MCF 10A (cell line): Measurements from ENCODE around the gene SYNE1. TPM values are rescaled to one million over a fixed set of nuclear protein-coding genes. Genes with fewer than 3 reads are reported as not detected.

Experiments used
- BruUV-seq: library from RNA; stranded (reverse); fragments of 400-500 nt; replicated peaks from 2 replicates; lab custom pipeline; 2021; lab: Mats Ljungman, UMichigan
- CTCF ChIA-PET: fragments of 300-600 bp; sonication (Branson Sonifier 250); formaldehyde crosslinking; extraction: SDS; loops from one replicate; lab custom pipeline; 2021; ENCODE audit warnings: antibody characterized with exemption, inconsistent platforms; lab: Yijun Ruan, JAX
- POLR2A ChIA-PET: fragments of 300-600, 350-650 bp; sonication (Branson Sonifier 250); formaldehyde crosslinking; extraction: SDS; loops from one replicate; lab custom pipeline; 2020; ENCODE audit warnings: antibody characterized with exemption, inconsistent platforms; lab: Yijun Ruan, JAX
- DNase-seq: peaks from one replicate; pipeline ENCODE4 v3.0.0-alpha.2; 2018; ENCODE audit not compliant: unreplicated experiment
- H3K27ac Mint-ChIP-seq: one replicate; pipeline ENCODE4 v1.8.0; 2022; ENCODE audit warnings: mild to moderate bottlenecking, low read depth, mixed read lengths; ENCODE audit not compliant: unreplicated experiment
- H3K27me3 Mint-ChIP-seq: one replicate; pipeline ENCODE4 v1.8.0; 2022; ENCODE audit warnings: mixed read lengths; ENCODE audit not compliant: insufficient read depth, unreplicated experiment
- H3K36me3 Mint-ChIP-seq: one replicate; pipeline ENCODE4 v1.8.0; 2022; ENCODE audit warnings: mild to moderate bottlenecking, moderate library complexity, mixed read lengths; ENCODE audit not compliant: insufficient read depth, unreplicated experiment
- H3K4me1 Mint-ChIP-seq: one replicate; pipeline ENCODE4 v1.8.0; 2022; ENCODE audit warnings: mixed read lengths; ENCODE audit not compliant: insufficient read depth, unreplicated experiment
- H3K4me3 Mint-ChIP-seq: one replicate; pipeline ENCODE4 v1.8.0; 2022; ENCODE audit warnings: mild to moderate bottlenecking, moderate library complexity, mixed read lengths; ENCODE audit not compliant: unreplicated experiment
- H3K9me3 Mint-ChIP-seq: one replicate; pipeline ENCODE4 v1.8.0; 2022; ENCODE audit warnings: mixed read lengths; ENCODE audit not compliant: unreplicated experiment
- intact Hi-C: fragments of 100-400 bp; cut with micrococcal nuclease; formaldehyde crosslinking; loops from 2 replicates; pipeline ENCODE4 v1.14.1; 2022
- total RNA-seq: library from RNA; stranded (reverse); gene quantifications from 2 replicates; pipeline ENCODE4 v1.2.3, GENCODE V29; 2022
- TF ChIP-seq, protein P1 (sequence below): fragments of 200-600 bp; IDR thresholded peaks from one replicate; pipeline ENCODE4 v1.8.0; 2022; ENCODE audit warnings: antibody characterized with exemption, mild to moderate bottlenecking; ENCODE audit not compliant: unreplicated experiment

Gene SYNE1
- total RNA-seq, 1 experiment from 2014 or later, result 25.4 TPM

DNA sequence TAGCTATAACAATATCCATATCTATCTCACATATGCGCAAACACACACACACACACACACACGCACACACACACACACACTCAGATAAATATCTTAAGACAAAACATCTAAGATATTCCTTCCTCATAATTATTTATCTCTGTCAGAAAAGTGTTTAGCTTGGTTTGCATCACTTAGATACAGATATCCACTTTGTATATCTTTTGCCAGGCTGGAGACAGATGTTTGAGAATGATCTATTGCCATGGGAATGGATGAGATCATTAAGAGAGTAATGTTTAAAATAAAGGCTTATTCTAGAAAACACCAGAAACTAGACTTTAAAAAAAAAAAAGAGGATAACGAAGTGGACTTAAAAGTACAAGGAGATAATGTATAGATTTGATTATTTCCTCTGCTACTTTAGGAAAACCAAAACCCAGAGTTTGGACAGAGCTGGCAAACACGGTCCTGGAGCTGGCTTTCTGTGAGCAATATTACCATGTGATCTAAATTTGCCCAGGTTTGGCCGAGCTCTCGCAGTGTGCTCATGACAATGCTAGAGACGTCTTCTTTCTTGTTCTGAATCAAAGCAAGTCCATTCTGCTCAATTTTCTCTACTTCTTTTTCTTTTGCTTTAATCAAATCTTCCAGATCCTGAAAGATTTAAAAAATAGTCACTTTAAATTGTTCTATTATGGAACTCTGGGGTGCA is 411.8 kb downstream of the SYNE1 start:
- intact Hi-C loops, result no loop called here
- no peak overlapping the region for H3K27ac Mint-ChIP-seq
- ChIA-PET CTCF (interaction anchor here (1.1 kb wide), 1 partner anchor 16 kb away, joined by 3 read pairs; no protein-coding TSS in a partner anchor), POLR2A (no interaction called here)
- no peak overlapping the region for H3K4me3 Mint-ChIP-seq
- H3K4me1 Mint-ChIP-seq, result no peaks in the 10 kb centered on the region
- H3K36me3 Mint-ChIP-seq, result peaks cover 35% of the 10 kb centered on the region
- BruUV-seq, result no TSS peak
- no peaks in the 10 kb centered on the region for H3K27me3 Mint-ChIP-seq
- DNase-seq, result no peak
- TF ChIP-seq, protein P1, sequence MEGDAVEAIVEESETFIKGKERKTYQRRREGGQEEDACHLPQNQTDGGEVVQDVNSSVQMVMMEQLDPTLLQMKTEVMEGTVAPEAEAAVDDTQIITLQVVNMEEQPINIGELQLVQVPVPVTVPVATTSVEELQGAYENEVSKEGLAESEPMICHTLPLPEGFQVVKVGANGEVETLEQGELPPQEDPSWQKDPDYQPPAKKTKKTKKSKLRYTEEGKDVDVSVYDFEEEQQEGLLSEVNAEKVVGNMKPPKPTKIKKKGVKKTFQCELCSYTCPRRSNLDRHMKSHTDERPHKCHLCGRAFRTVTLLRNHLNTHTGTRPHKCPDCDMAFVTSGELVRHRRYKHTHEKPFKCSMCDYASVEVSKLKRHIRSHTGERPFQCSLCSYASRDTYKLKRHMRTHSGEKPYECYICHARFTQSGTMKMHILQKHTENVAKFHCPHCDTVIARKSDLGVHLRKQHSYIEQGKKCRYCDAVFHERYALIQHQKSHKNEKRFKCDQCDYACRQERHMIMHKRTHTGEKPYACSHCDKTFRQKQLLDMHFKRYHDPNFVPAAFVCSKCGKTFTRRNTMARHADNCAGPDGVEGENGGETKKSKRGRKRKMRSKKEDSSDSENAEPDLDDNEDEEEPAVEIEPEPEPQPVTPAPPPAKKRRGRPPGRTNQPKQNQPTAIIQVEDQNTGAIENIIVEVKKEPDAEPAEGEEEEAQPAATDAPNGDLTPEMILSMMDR, result no peak
- peaks cover 9% of the 10 kb centered on the region for H3K9me3 Mint-ChIP-seq

DNA sequence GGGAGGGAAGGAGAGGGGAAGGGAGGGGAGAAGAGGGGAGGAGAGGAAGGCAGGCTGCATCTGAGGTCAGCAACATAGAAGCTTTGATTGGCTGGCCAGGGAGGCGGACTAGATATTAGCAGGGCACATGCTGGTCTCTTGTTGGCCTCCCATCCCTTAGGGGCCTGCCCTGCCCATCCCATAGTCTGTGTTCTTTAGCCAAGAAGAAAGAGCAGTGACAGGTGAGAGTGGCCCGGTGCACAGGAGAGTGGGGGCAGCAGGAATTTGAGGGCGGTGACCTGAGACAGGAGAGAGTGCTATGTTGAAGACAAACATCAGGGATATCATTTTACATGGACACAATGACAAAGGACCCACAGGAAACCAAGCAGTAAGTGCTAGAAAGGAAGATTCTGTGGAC is 413.5 kb downstream of the SYNE1 start:
- no peak for DNase-seq
- H3K27me3 Mint-ChIP-seq, result no peaks in the 10 kb centered on the region
- H3K27ac Mint-ChIP-seq, result no peak overlapping the region
- TF ChIP-seq, protein P1, result no peak
- intact Hi-C loops, result no loop called here
- no TSS peak for BruUV-seq
- no peaks in the 10 kb centered on the region for H3K4me1 Mint-ChIP-seq
- POLR2A ChIA-PET, result no interaction called here
- CTCF ChIA-PET, result no interaction called here
- peaks cover 9% of the 10 kb centered on the region for H3K9me3 Mint-ChIP-seq
- H3K4me3 Mint-ChIP-seq, result no peak overlapping the region
- peaks cover 38% of the 10 kb centered on the region for H3K36me3 Mint-ChIP-seq

DNA sequence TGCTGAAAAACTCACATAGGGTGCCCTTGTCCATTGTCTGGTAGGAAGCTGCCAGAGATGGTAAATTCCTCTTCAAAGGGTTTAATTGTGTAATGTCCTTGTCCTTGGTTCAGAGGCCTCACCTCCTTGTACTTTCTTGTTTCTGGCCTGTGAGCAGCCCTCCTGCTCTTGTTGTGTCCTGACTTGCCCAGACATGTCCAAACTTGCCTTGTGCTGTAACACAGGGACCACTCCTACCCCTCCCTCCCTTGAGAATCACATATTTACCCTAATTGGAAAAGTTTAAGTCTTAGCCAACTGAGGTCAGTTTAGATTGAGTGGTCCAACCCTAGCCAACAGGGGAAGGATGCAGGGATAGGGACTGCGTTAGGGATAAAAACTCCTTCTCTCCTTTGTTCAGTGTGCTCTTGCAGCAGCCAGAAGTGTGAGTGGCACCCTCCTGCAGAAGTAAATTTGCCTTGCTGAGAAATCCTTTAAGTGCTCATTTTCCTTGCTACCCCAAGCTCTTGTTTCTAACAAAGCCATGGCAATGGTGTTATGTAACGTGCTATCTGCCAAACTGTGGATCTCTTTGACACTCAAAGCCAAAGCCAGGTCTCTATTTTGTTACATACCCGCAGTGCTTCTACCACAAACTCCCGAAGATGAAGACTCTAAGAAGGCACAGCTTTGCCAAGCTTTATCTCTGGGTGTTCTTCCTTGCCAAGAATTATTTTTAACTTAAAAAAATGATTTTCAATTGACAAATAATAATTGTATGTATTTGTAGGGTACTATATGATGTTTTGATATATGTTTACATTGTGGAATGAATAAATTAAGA is 415.1 kb downstream of the SYNE1 start:
- no peaks in the 10 kb centered on the region for H3K27me3 Mint-ChIP-seq
- peaks cover 9% of the 10 kb centered on the region for H3K9me3 Mint-ChIP-seq
- H3K4me1 Mint-ChIP-seq, result no peaks in the 10 kb centered on the region
- H3K4me3 Mint-ChIP-seq, result no peak overlapping the region
- H3K36me3 Mint-ChIP-seq, result peaks cover 54% of the 10 kb centered on the region
- peak overlapping the region; percentile 67 for H3K27ac Mint-ChIP-seq
- intact Hi-C loops, result no loop called here
- ChIA-PET CTCF (no interaction called here), POLR2A (interaction anchor here (1.7 kb wide), 1 partner anchor 12 kb away, joined by 4 read pairs; no protein-coding TSS in a partner anchor)
- BruUV-seq, result no TSS peak
- peak; percentile 14 for DNase-seq
- TF ChIP-seq, protein P1, result no peak

DNA sequence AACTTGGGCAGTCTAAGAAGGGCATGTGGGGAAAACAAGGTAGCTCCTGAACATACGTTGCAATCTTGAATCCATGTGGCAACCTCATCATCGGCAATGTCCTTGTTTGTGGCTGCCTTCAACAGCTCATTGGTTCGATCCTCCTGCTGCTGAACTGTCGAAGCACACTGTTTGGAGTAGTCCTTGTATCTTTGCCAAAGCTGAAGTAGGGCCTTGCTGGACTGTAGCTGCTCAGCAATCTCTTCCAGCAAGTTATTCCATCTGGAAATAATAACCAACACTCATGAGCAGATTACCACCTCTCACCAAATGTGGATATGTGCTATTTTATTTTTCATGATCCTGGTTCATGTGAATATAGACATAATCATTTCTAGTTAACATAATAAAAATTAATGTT is 416.4 kb downstream of the SYNE1 start:
- no peak for DNase-seq
- BruUV-seq, result no TSS peak
- Mint-ChIP-seq H3K36me3 (peaks cover 53% of the 10 kb centered on the region), H3K27ac (no peak overlapping the region), H3K9me3 (peaks cover 9% of the 10 kb centered on the region), H3K27me3 (no peaks in the 10 kb centered on the region), H3K4me1 (no peaks in the 10 kb centered on the region), H3K4me3 (no peak overlapping the region)
- ChIA-PET POLR2A (interaction anchor here (1.7 kb wide), 1 partner anchor 11 kb away, joined by 4 read pairs; no protein-coding TSS in a partner anchor), CTCF (interaction anchor here (1.0 to 1.2 kb wide), 2 partner anchors 13 to 24 kb away, joined by 4 to 5 read pairs; no protein-coding TSS in a partner anchor)
- intact Hi-C loops, result no loop called here
- TF ChIP-seq, protein P1, result no peak
